T-helper 1 cell treated with Interleukin-12 subunit alpha and Interleukin-12 subunit beta and Interleukin-4 antibody, amounts not matched to agents 30 μg/mL and 1 μg/mL, for 36 hours (primary cell): Measurements from ENCODE around the gene TIAM2.
A peak's percentile ranks its signal among the peaks of the same experiment; 100 is the strongest.
"Not testable (repeated sequence)": the region's sequence is repeated elsewhere in the genome, so short reads cannot be mapped to it uniquely, and the experiment has no call there.

ENCODE experiments used
- H3K27ac Mint-ChIP-seq: one replicate; pipeline ENCODE4 v1.8.0; 2021; ENCODE audit warnings: mild to moderate bottlenecking, mixed read lengths
- H3K27me3 Mint-ChIP-seq: one replicate; pipeline ENCODE4 v1.8.0; 2021; ENCODE audit warnings: low read depth, mixed read lengths
- H3K36me3 Mint-ChIP-seq: one replicate; pipeline ENCODE4 v1.8.0; 2021; ENCODE audit warnings: low read depth, mixed read lengths
- H3K4me1 Mint-ChIP-seq: one replicate; pipeline ENCODE4 v1.8.0; 2021; ENCODE audit warnings: low read depth, mixed read lengths
- H3K4me3 Mint-ChIP-seq: one replicate; pipeline ENCODE4 v1.8.0; 2021; ENCODE audit warnings: mild to moderate bottlenecking, moderate library complexity, mixed read lengths
- H3K9me3 Mint-ChIP-seq: one replicate; pipeline ENCODE4 v1.8.0; 2021; ENCODE audit warnings: mixed read lengths

The TIAM2 gene

GRCh38 chr6:154995254-154996015 is at the start of gene TIAM2:
Gene TIAM2 (plus strand): TSS chr6:154995315. CDS start chr6:155129224, 133,909 bp downstream.
- peak within 1 kb of the TSS; percentile 73 for H3K4me3 Mint-ChIP-seq
- peaks cover 5% of the 10 kb centered on the region for H3K4me1 Mint-ChIP-seq
- H3K9me3 Mint-ChIP-seq: no peaks in the 10 kb centered on the region
- H3K27me3 Mint-ChIP-seq: peaks cover 27% of the 10 kb centered on the region
- no peak within 1 kb of the TSS for H3K27ac Mint-ChIP-seq
- H3K36me3 Mint-ChIP-seq: no peaks in the 10 kb centered on the region

- peaks cover 9% of the 10 kb centered on the region for H3K9me3 Mint-ChIP-seq
- peaks cover 21% of the 10 kb centered on the region for H3K36me3 Mint-ChIP-seq
- H3K4me3 Mint-ChIP-seq: no peak overlapping the region
- H3K4me1 Mint-ChIP-seq: peaks cover 9% of the 10 kb centered on the region
- H3K27me3 Mint-ChIP-seq: no peaks in the 10 kb centered on the region
- H3K27ac Mint-ChIP-seq: no peak overlapping the region
Observed at GRCh38 chr6:154950979-154951344, 44.2 kb upstream of the TIAM2 start.

- Mint-ChIP-seq H3K36me3 (peaks cover 21% of the 10 kb centered on the region), H3K9me3 (peaks cover 9% of the 10 kb centered on the region), H3K4me3 (peak overlapping the region; percentile 8), H3K27ac (peak overlapping the region; percentile 49), H3K27me3 (no peaks in the 10 kb centered on the region), H3K4me1 (peaks cover 9% of the 10 kb centered on the region)
Observed at GRCh38 chr6:154951345-154952200, 43.5 kb upstream of the TIAM2 start.

- H3K9me3 Mint-ChIP-seq: peaks cover 9% of the 10 kb centered on the region
- no peak overlapping the region for H3K27ac Mint-ChIP-seq
Observed at GRCh38 chr6:154953644-154954043, 41.5 kb upstream of the TIAM2 start.

GRCh38 chr6:154954347-154954746 is 40.8 kb upstream of the TIAM2 start:
- Mint-ChIP-seq H3K27me3 (no peaks in the 10 kb centered on the region), H3K4me3 (no peak overlapping the region), H3K4me1 (peaks cover 9% of the 10 kb centered on the region), H3K9me3 (peaks cover 3% of the 10 kb centered on the region), H3K36me3 (peaks cover 14% of the 10 kb centered on the region), H3K27ac (no peak overlapping the region)

More at GRCh38 chr6:154953644-154954043, 41.5 kb upstream of the TIAM2 start:
- Mint-ChIP-seq H3K27me3 (no peaks in the 10 kb centered on the region), H3K4me1 (peaks cover 9% of the 10 kb centered on the region), H3K36me3 (peaks cover 19% of the 10 kb centered on the region), H3K4me3 (no peak overlapping the region)

- peaks cover 5% of the 10 kb centered on the region for H3K4me1 Mint-ChIP-seq
- peaks cover 4% of the 10 kb centered on the region for H3K36me3 Mint-ChIP-seq
- no peak overlapping the region for H3K4me3 Mint-ChIP-seq
- no peaks in the 10 kb centered on the region for H3K27me3 Mint-ChIP-seq
- H3K9me3 Mint-ChIP-seq: no peaks in the 10 kb centered on the region
- no peak overlapping the region for H3K27ac Mint-ChIP-seq
Observed at GRCh38 chr6:154956771-154957522, 38.2 kb upstream of the TIAM2 start.

GRCh38 chr6:154958469-154958868 is 36.6 kb upstream of the TIAM2 start:
- Mint-ChIP-seq H3K9me3 (no peaks in the 10 kb centered on the region), H3K27me3 (no peaks in the 10 kb centered on the region), H3K4me3 (no peak overlapping the region), H3K36me3 (no peaks in the 10 kb centered on the region), H3K4me1 (no peaks in the 10 kb centered on the region), H3K27ac (no peak overlapping the region)

- no peaks in the 10 kb centered on the region for H3K36me3 Mint-ChIP-seq
- H3K27me3 Mint-ChIP-seq: no peaks in the 10 kb centered on the region
- no peaks in the 10 kb centered on the region for H3K4me1 Mint-ChIP-seq
- H3K9me3 Mint-ChIP-seq: no peaks in the 10 kb centered on the region
- H3K27ac Mint-ChIP-seq: no peak overlapping the region
- no peak overlapping the region for H3K4me3 Mint-ChIP-seq
Observed at GRCh38 chr6:154960299-154960843, 34.7 kb upstream of the TIAM2 start.

GRCh38 chr6:154960854-154961530 is 34.1 kb upstream of the TIAM2 start:
- Mint-ChIP-seq H3K4me3 (no peak overlapping the region), H3K4me1 (no peaks in the 10 kb centered on the region), H3K27ac (no peak overlapping the region), H3K9me3 (no peaks in the 10 kb centered on the region), H3K36me3 (no peaks in the 10 kb centered on the region), H3K27me3 (no peaks in the 10 kb centered on the region)

- no peaks in the 10 kb centered on the region for H3K27me3 Mint-ChIP-seq
- H3K9me3 Mint-ChIP-seq: no peaks in the 10 kb centered on the region
- H3K27ac Mint-ChIP-seq: no peak overlapping the region
- H3K4me3 Mint-ChIP-seq: no peak overlapping the region
- H3K4me1 Mint-ChIP-seq: no peaks in the 10 kb centered on the region
- H3K36me3 Mint-ChIP-seq: no peaks in the 10 kb centered on the region
Observed at GRCh38 chr6:154962753-154963152, 32.4 kb upstream of the TIAM2 start.

GRCh38 chr6:154966065-154966770 is 28.9 kb upstream of the TIAM2 start:
- not testable (repeated sequence) for H3K36me3 Mint-ChIP-seq, H3K27ac Mint-ChIP-seq, H3K9me3 Mint-ChIP-seq, H3K4me1 Mint-ChIP-seq, H3K27me3 Mint-ChIP-seq, H3K4me3 Mint-ChIP-seq

GRCh38 chr6:154969796-154970195 is 25.3 kb upstream of the TIAM2 start:
- Mint-ChIP-seq H3K9me3 (peaks cover under 1% of the 10 kb centered on the region), H3K27me3 (no peaks in the 10 kb centered on the region), H3K36me3 (no peaks in the 10 kb centered on the region), H3K4me3 (no peak overlapping the region), H3K4me1 (no peaks in the 10 kb centered on the region), H3K27ac (no peak overlapping the region)

GRCh38 chr6:154974485-154975149 is 20.5 kb upstream of the TIAM2 start:
- H3K4me1 Mint-ChIP-seq: no peaks in the 10 kb centered on the region
- no peak overlapping the region for H3K4me3 Mint-ChIP-seq
- H3K27me3 Mint-ChIP-seq: no peaks in the 10 kb centered on the region
- H3K27ac Mint-ChIP-seq: no peak overlapping the region
- peaks cover 8% of the 10 kb centered on the region for H3K9me3 Mint-ChIP-seq
- H3K36me3 Mint-ChIP-seq: no peaks in the 10 kb centered on the region
